HCT116 (cell line): Measurements from ENCODE around the gene SRD5A3. TPM values are rescaled to one million over a fixed set of nuclear protein-coding genes. Genes with fewer than 3 reads are reported as not detected.

Experiments used
- ATAC-seq: fragments of 200-7000 bp; cut with Tn5 transposase; 2 replicates; pipeline ENCODE4 v1.9.1; 2020; ENCODE audit warnings: mild to moderate bottlenecking, moderate library complexity
- BruUV-seq: library from RNA; stranded (reverse); fragments of 400-500 nt; replicated peaks from 2 replicates; lab custom pipeline; 2021; lab: Mats Ljungman, UMichigan
- CTCF ChIA-PET: fragments of 300-600 bp; sonication (Branson Sonifier 250); formaldehyde crosslinking; loops from one replicate; lab custom pipeline; 2021; ENCODE audit warnings: antibody characterized with exemption; lab: Charles Lee
- POLR2A ChIA-PET: fragments of 300-600, 350-600 bp; sonication (Branson Sonifier 250); formaldehyde crosslinking; loops from one replicate; lab custom pipeline; 2021; ENCODE audit warnings: antibody characterized with exemption; lab: Charles Lee
- RAD21 ChIA-PET, 2 experiments: fragments of 300-600 bp; sonication (Branson Sonifier 250); formaldehyde crosslinking; loops; one replicate each; lab custom pipeline; 2023; ENCODE audit warnings: low total read pairs in 2 of 2; ENCODE audit not compliant: uncharacterized antibody in 2 of 2, unreplicated experiment in 2 of 2, low non-redundant PET in 1 of 2; lab: Charles Lee
- DNase-seq: peaks from one replicate; pipeline ENCODE4 v3.0.0-alpha.2; 2010; ENCODE audit warnings: low read depth, low spot score
- H2AFZ ChIP-seq: fragments of 200-600 bp; shearing (Covaris generic), sonication (generic); 2 replicates; pipeline ENCODE4 v1.6.1; 2017; ENCODE audit warnings: low read depth, mixed run types, mixed read lengths, antibody characterized with exemption, low read length; ENCODE audit not compliant: poor library complexity, severe bottlenecking
- H3K27ac ChIP-seq: 2 replicates; pipeline ENCODE4 v1.5.1; 2012; ENCODE audit warnings: low read depth, low read length
- H3K27me3 ChIP-seq: fragments of 200-600 bp; sonication (generic); 2 replicates; pipeline ENCODE4 v1.6.1; 2016; ENCODE audit warnings: mixed run types, low read length, mixed read lengths; ENCODE audit not compliant: insufficient read depth
- H3K36me3 ChIP-seq, 2 experiments: fragments of 200-500 bp in 1 of 2; fragments of 200-600 bp in 1 of 2; sonication (Bioruptor generic) in 1 of 2; sonication (generic) in 1 of 2; 2 replicates each; pipeline versions ENCODE4 v1.5.1 to v1.6.1; 2014 to 2016; ENCODE audit warnings: low read length in 2 of 2, inconsistent platforms in 1 of 2, mixed read lengths in 1 of 2, mixed run types in 1 of 2; ENCODE audit not compliant: insufficient read depth in 2 of 2, control insufficient read depth in 1 of 2
- H3K4me1 ChIP-seq, 2 experiments: fragments of 200-600 bp in 1 of 2; sonication (generic) in 1 of 2; 2 replicates each; pipeline versions ENCODE4 v1.5.1 to v1.6.1; 2012 to 2017; ENCODE audit warnings: low read length in 2 of 2, inconsistent platforms in 1 of 2, mild to moderate bottlenecking in 1 of 2, mixed read lengths in 1 of 2, mixed run types in 1 of 2, moderate library complexity in 1 of 2; ENCODE audit not compliant: insufficient read depth in 2 of 2, control insufficient read depth in 1 of 2
- H3K4me2 ChIP-seq: fragments of 200-600 bp; sonication (generic); 2 replicates; pipeline ENCODE4 v1.6.1; 2017; ENCODE audit warnings: mixed run types, low read length, mixed read lengths
- H3K4me3 ChIP-seq, 2 experiments: fragments of 200-600 bp in 1 of 2; sonication (generic) in 1 of 2; replicated peaks in 1 of 2; 2 replicates each; pipeline ENCODE4 v1.5.1; 2011 to 2016; ENCODE audit warnings: low read length in 2 of 2, control low read depth in 1 of 2, low read depth in 1 of 2, mild to moderate bottlenecking in 1 of 2, mixed read lengths in 1 of 2, mixed run types in 1 of 2
- H3K79me2 ChIP-seq: fragments of 200-600 bp; sonication (generic); 2 replicates; pipeline ENCODE4 v1.6.1; 2017; ENCODE audit warnings: mild to moderate bottlenecking, mixed run types, low read length, moderate library complexity, mixed read lengths; ENCODE audit not compliant: insufficient read depth
- H3K9ac ChIP-seq: fragments of 200-600 bp; sonication (generic); 2 replicates; pipeline ENCODE4 v1.6.1; 2016; ENCODE audit warnings: low read length, mixed read lengths
- H3K9me2 ChIP-seq: fragments of 200-600 bp; sonication (generic), shearing (Covaris generic); 2 replicates; pipeline ENCODE4 v1.6.1; 2017; ENCODE audit warnings: mixed run types, mild to moderate bottlenecking, moderate library complexity; ENCODE audit not compliant: insufficient read depth
- H3K9me3 ChIP-seq, 2 experiments: fragments of 200-500 bp in 1 of 2; fragments of 200-600 bp in 1 of 2; sonication (Bioruptor generic) in 1 of 2; sonication (generic) in 1 of 2; 2 replicates each; pipeline ENCODE4 v1.6.1; 2014 to 2017; ENCODE audit warnings: low read length in 2 of 2, mixed read lengths in 2 of 2, inconsistent platforms in 1 of 2, low read depth in 1 of 2, mild to moderate bottlenecking in 1 of 2, mixed run types in 1 of 2, moderate library complexity in 1 of 2; ENCODE audit not compliant: control insufficient read depth in 1 of 2, insufficient read depth in 1 of 2
- H4K20me1 ChIP-seq: fragments of 200-600 bp; sonication (generic), shearing (Covaris generic); 2 replicates; pipeline ENCODE4 v1.6.1; 2017; ENCODE audit warnings: mixed run types, mild to moderate bottlenecking, moderate library complexity; ENCODE audit not compliant: insufficient read depth
- CBX3 ChIP-seq: IDR thresholded peaks from 2 replicates; pipeline ENCODE4 v1.6.1; 2012; ENCODE audit warnings: low read depth
- CEBPB ChIP-seq: IDR thresholded peaks from 2 replicates; pipeline ENCODE4 v1.6.1; 2012; ENCODE audit warnings: low read depth
- ELF1 ChIP-seq: IDR thresholded peaks from 2 replicates; pipeline ENCODE4 v1.6.1; 2012; ENCODE audit warnings: low read depth, borderline replicate concordance
- EZH2 ChIP-seq: fragments of 200-600 bp; sonication (generic); IDR thresholded peaks from 2 replicates; pipeline ENCODE4 v1.6.1; 2017; ENCODE audit warnings: antibody characterized with exemption, mixed run types
- JUND ChIP-seq: IDR thresholded peaks from 2 replicates; pipeline ENCODE4 v1.6.1; 2012
- MAX ChIP-seq: IDR thresholded peaks from 2 replicates; pipeline ENCODE4 v1.6.1; 2012
- POLR2AphosphoS5 ChIP-seq: IDR thresholded peaks from 2 replicates; pipeline ENCODE4 v1.6.1; 2011; ENCODE audit warnings: mild to moderate bottlenecking, low read depth, low read length, moderate library complexity
- REST ChIP-seq: IDR thresholded peaks from 2 replicates; pipeline ENCODE4 v1.6.1; 2012; ENCODE audit warnings: low read depth
- SIN3A ChIP-seq: IDR thresholded peaks from 2 replicates; pipeline ENCODE4 v1.6.1; 2012; ENCODE audit warnings: low read depth
- SP1 ChIP-seq: IDR thresholded peaks from 2 replicates; pipeline ENCODE4 v1.6.1; 2012; ENCODE audit warnings: low read depth
- SRF ChIP-seq: IDR thresholded peaks from 2 replicates; pipeline ENCODE4 v1.6.1; 2012; ENCODE audit warnings: low read depth
- YY1 ChIP-seq: IDR thresholded peaks from 2 replicates; pipeline ENCODE4 v1.6.1; 2011; ENCODE audit warnings: low read length, low read depth, moderate library complexity, mild to moderate bottlenecking; ENCODE audit not compliant: insufficient replicate concordance; ENCODE audit errors: extremely low read depth
- ZBTB33 ChIP-seq: IDR thresholded peaks from 2 replicates; pipeline ENCODE4 v1.6.1; 2011; ENCODE audit warnings: mild to moderate bottlenecking, low read length, moderate library complexity; ENCODE audit not compliant: insufficient replicate concordance; ENCODE audit errors: extremely low read depth
- ZFX ChIP-seq: fragments of 450-650 bp; IDR thresholded peaks from 2 replicates; pipeline ENCODE4 v1.6.1; 2017
- ZNF274 ChIP-seq: fragments of 200-500 bp; sonication (Bioruptor generic); IDR thresholded peaks from 2 replicates; pipeline ENCODE4 v1.6.1; 2014; ENCODE audit warnings: mild to moderate bottlenecking, low read depth, low read length, inconsistent platforms
- intact Hi-C: fragments of 100-400 bp; cut with micrococcal nuclease; formaldehyde crosslinking; loops from 2 replicates; pipeline ENCODE4 v1.10.0; 2022
- total RNA-seq: library from RNA; stranded (reverse); gene quantifications from one replicate; pipeline ENCODE4 v1.2.1, GENCODE V29; 2021; ENCODE audit not compliant: unreplicated experiment

The SRD5A3 gene
- total RNA-seq, 1 experiment from 2014 or later, result 19.9 TPM

- H4K20me1 ChIP-seq, result peaks cover 18% of the 10 kb centered on the region; the same call in 1 of the 2 replicates
- CTCF ChIA-PET, result no interaction called here
- no peaks in the 10 kb centered on the region for H3K9me3 ChIP-seq
- no peak overlapping the region for H3K4me3 ChIP-seq
- ATAC-seq (no peak), DNase-seq (no peak)
- H3K9ac ChIP-seq, result no peak overlapping the region
- no peaks in the 10 kb centered on the region for H3K4me1 ChIP-seq
- H3K9me2 ChIP-seq, result no peaks in the 10 kb centered on the region
- RAD21 ChIA-PET, result no interaction called here
- no TSS peak for BruUV-seq
- H3K27ac ChIP-seq, result no peak overlapping the region
- no peaks in the 10 kb centered on the region for H3K27me3 ChIP-seq
- intact Hi-C loops, result no loop called here
- peaks cover 92% of the 10 kb centered on the region for H3K79me2 ChIP-seq
- POLR2A ChIA-PET, result no interaction called here
- H3K4me2 ChIP-seq, result no peak overlapping the region
- TF ChIP-seq YY1, result no peak
- TF ChIP-seq SRF, result no peak
- TF ChIP-seq ZNF274, result no peak
- TF ChIP-seq ZFX, result no peak
- no peak for TF ChIP-seq MAX
- no peak for TF ChIP-seq POLR2AphosphoS5
- no peak for TF ChIP-seq JUND
- TF ChIP-seq SP1, result no peak
- no peak for TF ChIP-seq ELF1
- TF ChIP-seq CEBPB, result no peak
- no peak for TF ChIP-seq REST
- no peak for TF ChIP-seq CBX3
- no peak for TF ChIP-seq EZH2
- TF ChIP-seq ZBTB33, result no peak
- TF ChIP-seq SIN3A, result no peak
- H2AFZ ChIP-seq, result no peak overlapping the region
- peaks cover 21 to 27% of the 10 kb centered on the region in 2 experiments; a peak in 3 of 4 replicates for H3K36me3 ChIP-seq
Measured at GRCh38 chr4:55406545-55406944, 60.5 kb downstream of the SRD5A3 start.
